Hippocampal formation (tissue), 2 donors: ENCODE measurements around the gene TENM4.

ENCODE experiments used
- DNase-seq, 2 donors: peaks; one replicate each; lab custom pipeline; 2025; lab: John Stamatoyannopoulos, UW

The TENM4 gene

DNA sequence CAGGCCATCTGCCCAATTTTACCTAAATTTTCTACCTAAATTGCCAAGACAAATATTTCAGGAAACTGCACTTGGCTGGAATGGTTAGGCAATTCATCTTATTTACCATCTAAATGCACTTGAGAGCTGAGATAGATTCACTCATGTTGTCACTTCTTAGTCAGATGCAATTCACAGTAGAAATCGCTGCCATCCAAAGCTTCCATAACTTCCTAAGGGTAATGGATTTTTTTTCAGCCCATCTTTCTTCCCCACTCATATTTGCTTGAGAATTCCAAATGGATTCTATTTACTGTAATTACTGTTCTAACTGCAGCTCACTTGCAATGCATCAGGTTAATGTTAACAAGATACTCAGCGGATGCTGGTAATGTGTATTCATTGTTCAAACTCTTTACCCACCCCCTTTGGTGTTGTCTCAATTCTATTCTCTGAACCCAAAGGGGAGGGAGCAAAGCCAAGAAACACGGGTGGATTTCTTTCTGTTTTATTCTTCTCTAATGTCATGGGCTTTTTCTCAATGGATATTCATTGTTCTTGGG is 96.0 kb downstream of the TENM4 start:
- no peak for DNase-seq

DNA sequence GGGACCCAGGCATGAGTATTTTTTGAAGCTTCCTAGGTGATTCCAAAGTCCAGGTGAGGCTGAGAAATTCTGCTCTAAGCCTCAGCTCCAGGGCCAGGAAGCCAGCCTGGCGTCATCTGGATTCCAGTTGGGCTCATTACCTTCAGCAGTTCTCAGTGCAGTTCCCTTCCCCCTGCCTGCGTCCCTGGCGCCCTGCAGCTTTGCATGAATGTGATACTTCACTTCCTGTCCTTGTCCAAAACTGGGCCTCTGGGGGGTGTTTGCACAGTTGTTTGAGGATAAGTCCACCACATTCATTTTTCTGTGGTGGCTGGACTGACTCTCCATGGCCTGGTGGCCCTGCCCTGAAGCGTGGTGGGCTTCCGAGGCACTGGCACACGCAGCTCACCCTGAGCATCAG is 98.1 kb downstream of the TENM4 start:
- DNase-seq: no peak

DNA sequence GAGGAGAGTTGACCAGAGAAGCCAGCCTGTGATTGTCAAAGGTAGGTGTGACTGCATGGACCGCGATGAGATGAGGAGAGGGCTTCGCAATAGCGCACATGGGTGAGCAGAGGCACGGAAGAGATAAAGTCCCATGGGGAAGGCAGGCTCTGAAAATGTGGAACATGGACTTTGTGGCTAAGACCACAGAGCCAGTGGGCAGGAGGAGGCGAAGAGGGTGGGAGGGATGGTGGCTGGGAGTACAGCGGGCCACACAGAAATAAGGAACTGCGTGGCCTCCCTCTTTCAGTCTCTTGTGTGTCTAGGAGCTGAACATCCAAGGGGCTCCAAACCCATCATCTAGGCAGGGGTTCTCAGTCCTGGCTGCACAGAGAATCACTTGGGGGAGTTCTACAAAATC is 98.6 kb downstream of the TENM4 start:
- DNase-seq: no peak

DNA sequence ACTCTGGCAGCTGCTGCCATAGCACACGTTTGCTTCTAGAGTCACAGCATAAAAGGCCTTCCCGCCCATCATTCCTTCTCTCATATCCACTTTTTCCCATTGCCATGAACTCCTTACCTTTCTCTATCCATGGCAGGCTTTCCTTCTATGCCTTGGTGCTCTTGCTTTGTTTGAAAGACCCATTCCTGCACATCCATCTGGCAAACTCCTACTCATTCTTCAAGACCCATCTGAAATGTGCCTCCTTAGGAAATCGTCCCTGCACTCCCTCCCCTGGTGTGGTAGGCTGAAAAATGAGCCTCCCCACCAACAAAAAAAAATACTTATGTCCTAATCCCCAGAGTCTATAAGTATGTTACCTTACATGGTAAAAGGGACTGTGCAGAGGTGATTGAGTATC is 100.3 kb downstream of the TENM4 start:
- no peak for DNase-seq

GRCh38 chr11:79336797-79337517 is 103.9 kb downstream of the TENM4 start:
- no peak for DNase-seq

DNA sequence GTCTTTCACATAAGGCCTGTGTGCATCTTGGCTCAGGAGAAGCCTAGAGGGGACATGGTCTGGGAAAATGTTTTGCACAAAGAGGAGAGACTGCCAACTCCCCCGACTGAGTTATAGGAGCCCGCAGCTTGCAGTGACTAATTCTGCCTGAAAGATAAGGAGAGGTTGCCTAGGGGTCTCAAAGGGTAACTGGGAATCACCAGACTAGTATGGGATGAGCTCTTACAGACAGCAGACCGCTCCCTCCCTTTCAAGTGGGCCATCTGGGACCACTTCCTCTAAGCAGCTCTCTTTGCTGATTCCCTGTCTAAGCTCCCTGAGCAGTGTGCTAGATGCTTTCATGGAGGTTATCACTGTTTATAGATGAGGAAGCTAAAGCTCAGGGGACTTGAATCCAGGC is 105.1 kb downstream of the TENM4 start:
- DNase-seq: no peak

GRCh38 chr11:79333355-79333754 is 107.5 kb downstream of the TENM4 start:
- no peak for DNase-seq

DNA sequence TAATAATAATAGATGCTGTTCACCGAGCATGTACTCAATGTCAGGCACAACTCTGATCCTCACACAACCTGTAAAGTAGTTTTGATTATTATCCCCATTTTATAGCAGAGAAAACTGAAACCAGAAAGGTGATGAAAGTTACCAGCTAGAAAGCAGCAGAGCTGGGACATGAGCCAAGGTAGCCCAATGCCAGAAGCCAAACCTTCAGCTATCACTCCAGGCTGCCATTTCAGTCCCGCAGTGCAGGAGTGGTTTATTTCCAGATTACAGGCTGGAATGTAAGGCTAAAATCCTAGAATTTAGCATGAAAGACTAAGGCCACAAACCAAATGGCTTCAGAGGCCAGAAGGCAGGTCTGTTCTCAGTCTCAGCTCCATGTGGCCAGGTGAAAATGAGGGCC is 108.8 kb downstream of the TENM4 start:
- no peak for DNase-seq

DNA sequence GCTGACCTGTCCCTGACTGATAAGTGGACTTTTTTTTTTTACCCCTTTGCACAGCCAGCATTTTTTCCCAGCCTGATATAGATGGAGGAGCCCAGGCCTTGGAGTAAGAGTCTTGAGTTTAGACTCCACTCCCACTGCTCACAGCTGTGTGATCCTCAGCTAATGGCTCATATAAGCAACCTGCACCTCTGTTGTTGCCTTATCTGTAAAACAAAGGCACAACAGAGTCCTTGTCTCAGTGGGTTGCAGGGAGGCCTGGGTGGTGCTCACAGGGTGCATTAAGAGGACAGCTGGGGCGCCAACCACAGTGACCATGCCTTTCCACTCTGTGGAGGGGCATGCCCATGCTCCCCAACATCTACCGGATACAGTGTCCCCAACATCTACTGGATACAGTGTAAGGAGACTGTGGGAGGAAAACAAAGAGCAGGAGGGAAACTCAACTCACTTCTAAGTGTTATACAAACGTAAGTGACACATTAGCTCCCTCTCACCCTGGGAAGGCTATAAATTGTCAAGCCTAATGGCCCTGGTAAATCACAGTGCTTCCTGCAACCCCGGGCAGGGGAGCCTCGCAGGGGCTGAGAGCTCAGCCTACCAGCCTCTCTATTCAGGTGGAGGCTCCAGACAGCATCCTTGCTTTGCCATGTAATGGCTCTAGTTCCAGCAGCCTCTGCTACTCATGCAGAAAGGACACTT is 109.5 kb downstream of the TENM4 start:
- no peak for DNase-seq

- no peak for DNase-seq
These were observed 110.2 kb downstream of the TENM4 start for GRCh38 chr11:79330651-79331050.

DNA sequence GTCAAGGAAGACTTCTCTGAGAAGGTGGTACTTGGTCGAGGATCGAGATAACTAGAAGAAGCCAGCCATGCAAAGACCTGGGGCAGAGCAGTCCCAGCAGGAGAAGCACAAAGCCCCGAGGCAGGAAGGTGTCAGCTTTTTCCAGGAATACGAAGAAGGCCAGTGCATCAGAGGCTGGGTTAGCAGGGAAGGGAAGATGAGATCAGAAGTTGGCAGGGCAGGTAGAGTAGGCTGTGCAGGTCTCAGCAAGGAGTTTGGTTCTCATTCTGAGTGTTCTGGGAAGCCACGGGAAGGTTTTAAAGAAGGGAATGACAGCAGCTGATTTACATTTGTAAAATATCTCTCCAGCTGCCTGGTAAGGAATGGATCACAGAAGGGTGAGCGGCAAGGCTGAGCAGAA is 111.3 kb downstream of the TENM4 start:
- DNase-seq: no peak

- DNase-seq: no peak
These were observed 112.4 kb downstream of the TENM4 start for GRCh38 chr11:79328402-79328801.

- DNase-seq: no peak
These were observed 115.0 kb downstream of the TENM4 start for GRCh38 chr11:79325851-79326250.

DNA sequence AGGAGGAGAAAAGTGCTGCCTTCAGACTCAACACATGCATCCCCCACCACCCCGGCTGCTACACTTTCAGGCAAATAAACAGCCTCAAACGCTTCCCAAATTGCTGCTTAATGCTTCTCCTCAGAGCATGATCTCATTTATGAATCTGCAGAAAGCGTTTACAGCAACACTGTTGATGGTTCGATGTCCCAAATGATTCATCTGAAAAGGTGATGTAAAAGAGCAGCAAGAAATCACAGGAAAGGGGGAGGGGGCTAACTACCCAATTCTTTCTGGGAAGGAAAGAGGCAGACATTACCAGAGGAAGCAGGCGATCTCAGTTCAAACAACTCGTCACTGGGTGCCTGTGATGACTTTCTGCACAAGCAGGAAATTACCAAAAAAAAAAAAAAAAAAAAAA is 119.6 kb downstream of the TENM4 start:
- no peak for DNase-seq

DNA sequence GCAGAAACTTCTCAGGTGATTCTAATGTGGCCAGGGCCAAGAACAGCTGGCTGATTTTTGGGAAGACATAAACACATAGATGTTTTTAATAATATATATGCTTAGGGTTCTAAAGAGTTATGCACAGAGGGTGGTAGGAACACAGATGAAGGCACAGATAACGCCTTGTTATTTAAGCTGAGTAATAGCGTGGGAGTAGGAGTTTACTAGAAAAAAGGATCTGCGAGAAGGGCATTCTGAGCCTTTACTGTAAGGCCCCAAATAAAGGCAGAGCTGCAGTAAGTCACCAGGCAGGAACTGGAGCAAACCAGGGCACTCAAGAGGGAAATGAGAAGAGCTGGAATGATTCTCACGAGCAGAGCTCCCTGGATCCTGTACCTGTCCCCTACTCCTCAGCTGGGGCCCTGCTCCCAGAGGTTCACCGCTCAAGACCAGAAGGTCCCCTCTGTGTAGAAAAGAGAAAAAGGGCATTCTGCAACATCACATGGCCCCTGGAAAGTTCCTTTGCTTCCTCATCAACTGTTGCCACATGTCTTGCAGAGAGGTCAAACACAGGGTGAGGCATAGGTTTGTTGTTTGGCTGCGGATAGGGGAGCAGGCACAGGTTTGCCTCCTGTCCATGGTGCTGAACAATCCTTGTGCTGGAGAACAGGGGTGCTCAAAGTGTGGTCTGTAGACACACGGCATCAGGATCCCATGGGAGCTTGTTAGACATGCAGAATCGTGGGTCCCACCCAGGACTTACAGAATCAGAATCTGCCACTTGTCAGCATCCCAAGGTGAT is 125.7 kb downstream of the TENM4 start:
- DNase-seq: no peak

DNA sequence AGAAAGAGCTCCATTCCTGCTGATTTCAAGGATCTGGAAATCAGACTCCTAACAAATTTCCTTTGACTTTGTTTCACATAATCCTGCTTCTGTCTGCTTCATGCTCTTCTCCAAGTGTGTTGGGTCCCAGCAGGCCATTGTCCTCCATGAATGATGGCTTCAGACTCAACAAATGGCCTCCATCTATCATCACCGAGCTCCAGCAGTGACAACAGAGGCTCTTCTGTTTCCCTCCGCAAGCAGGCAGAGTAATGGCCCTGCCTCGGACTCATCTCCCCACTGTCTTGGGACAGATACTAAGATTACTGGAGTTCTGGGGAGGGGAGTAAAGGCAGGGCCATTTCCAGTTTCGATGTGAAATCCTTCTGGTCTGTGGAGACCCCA is 127.3 kb downstream of the TENM4 start:
- peak; percentile 27 to 49 for DNase-seq

- peak in 1 of 2 donors; percentile 10 for DNase-seq
These were observed 128.0 kb downstream of the TENM4 start for GRCh38 chr11:79312617-79313529.

DNA sequence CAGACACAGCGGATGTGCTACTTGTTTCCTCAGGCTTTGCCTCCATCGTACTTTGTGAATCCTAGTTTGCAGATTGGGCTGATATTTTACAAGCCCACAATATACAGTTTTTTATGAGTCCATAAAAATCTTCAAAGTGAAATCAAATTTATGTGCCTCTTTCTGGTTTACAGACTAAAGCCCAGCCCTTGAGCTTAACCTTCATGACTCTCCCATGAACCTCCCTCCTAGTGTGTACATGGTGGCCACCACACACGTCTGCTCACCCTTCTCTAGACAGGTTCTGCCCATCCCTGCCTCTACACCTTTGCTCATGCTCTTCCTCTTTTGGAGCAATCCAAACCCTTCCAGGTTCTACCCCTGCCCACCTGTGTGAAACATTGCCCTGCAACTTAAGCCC is 129.4 kb downstream of the TENM4 start:
- no peak for DNase-seq

DNA sequence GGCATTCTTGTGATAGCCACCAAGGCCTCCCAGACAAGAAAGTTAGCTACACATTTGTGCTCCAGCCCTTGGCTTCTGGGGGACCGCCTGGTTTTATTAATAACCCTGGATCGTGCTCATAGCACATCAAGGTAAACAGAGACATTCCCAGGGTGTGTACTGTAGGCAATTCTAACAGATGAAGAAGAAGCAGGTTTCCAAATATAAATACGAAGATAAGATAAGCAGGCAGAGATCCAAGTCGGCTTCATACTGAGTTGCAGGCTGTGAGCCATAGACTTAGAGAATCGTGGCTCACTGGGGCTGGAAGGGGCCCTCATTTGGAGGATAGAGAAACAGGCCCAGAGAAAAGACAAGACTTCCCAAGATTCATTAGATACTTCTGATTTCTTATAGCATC is 131.4 kb downstream of the TENM4 start:
- no peak for DNase-seq

DNA sequence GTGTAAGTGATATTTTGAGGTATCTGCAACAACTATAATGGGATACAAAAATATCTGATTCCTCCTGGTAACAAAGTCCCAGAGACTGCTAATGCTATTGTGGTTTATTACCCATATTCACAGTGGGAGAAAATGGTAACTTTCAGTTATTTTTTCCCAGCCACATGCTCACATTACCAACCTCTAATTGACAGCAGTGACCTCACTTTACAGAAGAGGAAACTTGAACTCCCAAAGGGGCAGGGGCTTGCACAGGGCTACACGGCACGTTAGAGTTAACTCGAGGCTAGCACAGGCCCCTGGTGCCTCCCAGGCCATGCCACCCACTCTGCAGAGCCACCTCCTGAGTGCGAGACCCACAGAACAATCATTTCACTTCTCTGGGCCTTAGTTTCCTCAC is 132.4 kb downstream of the TENM4 start:
- no peak for DNase-seq

DNA sequence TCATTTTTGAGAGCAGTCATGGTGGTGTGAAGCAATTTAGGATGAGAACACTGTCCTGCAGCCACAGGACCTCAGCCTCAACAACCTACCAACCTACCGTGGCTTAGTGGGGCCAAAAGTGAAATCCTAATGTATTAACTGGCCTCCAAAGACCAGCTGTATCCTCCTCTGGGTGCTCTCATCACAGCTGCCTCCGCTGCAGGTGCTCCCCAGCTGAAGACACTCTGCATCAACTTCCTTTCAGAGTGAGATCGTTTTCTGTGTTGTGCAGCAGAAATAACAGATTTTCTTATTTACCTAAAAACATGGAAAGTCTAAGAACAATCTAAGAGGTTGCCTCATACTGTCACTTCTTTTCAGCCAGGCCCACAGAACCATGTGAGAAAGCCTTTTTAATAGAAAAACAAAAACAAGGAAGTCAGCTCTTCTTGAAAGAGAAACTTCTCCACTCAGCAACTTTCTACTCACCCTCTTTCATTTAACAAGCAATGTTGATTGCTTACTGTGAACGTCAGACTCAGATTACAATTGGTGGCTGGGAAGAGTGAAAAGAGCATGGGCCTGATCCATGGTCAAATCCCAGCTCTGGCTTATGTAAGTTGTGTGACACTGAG is 136.1 kb downstream of the TENM4 start:
- DNase-seq: peak in 1 of 2 donors; percentile 38
